Measurements from ENCODE around the gene MDFIC.

Gene MDFIC

DNA sequence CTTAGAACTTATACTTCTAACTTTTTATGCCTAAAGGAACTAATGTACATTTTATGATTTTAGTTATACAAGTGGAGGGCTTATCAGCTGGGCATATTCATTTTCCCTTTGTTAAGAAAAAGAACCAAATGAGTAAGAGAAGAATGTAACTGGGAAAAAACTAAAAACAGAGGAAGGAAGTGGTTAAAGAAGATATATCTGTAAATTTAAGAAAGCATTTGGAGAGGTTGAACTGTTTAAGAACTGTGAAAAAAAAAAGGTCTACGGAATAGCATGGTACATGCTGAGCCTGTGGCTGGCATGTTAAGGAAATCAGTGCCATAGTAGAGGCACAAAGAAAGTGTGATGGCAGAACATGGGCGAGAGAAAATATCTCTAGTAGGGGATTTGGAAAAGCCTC is 6.2 kb downstream of the MDFIC start:
- DNase-seq, result no peak

DNA sequence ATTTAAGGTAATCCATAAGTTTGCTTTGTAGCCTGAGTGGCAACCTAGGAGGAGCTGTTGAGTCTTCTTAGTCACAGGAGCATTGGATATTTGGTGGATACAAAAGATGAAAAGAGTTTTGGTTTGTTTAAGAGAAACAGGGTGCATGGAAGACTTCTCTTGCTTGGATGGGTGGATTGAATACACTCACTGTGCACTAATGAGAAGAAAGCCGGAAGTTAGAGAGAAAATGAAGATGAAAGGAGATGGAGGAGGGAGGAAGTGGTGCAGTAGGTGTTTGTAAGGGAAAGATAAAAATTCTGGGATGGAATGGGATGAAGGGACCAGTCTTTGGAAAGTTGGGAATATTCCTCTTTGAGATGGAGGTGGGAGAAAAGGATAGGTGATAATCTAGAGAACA is 7.7 kb downstream of the MDFIC start:
- DNase-seq, result no peak

DNA sequence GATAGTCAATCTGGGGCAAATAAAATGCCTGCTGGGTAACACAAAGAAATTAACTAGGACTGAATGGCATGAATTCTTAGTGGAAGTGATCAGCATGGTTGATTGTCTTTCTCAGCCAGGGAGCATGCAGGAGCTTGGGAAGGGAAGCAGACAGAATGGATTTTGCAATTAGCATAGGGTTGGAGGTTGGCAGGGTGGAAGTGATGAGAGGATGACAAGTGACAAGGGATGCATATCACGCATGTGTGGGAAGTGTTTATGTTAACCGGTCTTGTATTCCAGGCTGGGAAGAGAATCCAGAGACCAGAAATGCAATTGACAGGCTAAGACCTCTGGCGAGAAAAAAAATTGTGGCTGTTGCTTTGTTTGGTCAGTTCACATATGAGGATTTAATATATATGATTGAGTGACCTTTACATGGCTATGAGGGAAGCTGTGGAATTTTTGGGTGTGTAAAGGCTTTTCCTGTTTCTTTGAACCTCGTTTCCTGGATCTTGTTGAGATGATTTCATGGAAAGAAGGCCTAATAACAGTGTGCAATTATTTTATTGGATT is 8.3 kb downstream of the MDFIC start:
- DNase-seq, result no peak

DNA sequence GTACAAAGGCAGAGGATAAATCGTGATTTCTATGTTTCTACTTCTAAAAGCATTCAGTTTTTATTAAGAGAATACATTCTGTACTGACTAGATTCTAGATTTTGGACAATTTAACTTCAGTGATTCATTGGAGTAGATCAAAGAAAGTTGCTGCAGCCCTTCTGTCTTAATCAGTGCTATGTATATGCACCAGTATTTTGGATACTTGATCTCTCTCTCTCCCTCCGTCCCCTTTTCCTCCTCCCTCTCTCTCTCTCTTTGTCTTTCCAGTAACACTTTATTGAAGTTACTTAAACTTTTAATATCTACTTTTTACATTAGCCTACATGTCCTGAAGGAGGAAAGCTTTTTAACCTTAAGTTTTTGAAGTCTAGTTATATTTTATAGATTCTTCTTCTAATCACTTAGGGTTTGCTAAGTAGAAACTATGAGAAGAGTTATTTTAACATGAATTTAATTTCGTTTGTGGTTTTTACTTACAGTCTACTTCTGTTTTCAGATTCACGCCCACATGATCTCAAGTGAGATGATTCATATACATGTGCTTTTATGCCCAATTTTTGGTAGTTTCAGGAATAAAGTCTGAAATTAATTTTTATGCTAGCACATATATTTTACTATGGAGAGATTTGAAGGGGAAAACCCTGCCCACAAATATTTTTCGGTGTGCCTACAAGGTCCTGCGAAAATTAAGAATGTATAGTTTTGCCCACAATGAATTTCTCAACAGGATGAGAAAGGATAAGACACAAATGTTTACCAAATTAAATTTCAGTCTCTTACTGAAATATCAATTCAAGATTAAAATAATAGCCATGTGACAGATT is 9.1 kb downstream of the MDFIC start:
- no peak for DNase-seq

DNA sequence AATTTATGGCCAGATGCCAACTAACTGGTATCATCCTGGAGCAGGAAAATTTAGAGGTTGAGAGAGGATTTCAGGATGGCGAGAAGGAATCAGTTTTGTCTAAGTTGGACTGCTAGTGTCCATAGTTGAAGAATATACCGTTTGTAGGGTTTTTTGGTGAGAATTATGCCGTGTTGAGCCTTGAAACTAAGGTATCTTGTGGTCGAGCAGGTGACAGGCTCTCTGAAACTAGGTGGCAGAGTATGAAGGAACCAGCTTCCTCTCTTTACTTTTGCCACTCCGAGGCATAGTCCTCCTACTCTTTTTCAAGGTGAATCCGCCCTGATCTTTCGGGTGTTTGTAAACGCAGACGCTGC is 9.7 kb downstream of the MDFIC start:
- no peak for DNase-seq

DNA sequence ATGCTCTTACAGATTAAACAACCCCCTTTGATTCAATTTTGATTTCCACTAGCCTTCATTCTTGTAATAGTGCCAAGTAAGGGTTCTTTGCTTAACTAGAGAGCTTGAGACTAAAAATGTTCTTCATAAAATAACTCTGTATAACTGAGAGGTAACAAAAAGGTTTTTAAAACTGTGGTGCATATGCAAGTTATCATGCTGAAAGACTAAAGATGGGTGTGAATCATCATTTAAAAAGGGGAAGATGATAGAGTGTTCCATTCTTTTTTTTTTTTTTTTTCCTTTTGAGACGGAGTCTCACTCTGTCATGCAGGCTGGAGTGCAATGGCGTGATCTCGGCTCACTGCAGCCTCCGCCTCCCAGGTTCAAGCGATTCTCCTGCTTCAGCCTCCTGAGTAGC is 11.1 kb downstream of the MDFIC start:
- no peak for DNase-seq

DNA sequence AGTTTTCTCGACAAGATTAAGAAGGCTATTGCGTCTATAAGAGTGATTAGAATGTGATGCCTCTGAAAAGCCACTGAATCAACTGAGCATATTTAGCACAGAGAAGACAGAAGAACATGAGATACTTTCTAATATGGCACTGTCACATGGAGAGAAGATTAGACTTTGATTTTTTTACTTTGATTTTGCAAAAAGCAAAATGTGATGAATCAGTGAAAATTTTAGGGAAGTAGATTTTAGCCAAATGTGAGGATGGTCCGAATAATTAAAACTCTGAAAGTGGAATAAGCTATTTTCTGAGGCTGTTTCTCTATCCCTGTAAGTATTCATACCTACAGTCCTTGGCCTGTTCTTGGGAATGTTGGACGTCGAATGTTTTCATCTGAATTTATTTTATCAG is 11.8 kb downstream of the MDFIC start:
- no peak for DNase-seq

DNA sequence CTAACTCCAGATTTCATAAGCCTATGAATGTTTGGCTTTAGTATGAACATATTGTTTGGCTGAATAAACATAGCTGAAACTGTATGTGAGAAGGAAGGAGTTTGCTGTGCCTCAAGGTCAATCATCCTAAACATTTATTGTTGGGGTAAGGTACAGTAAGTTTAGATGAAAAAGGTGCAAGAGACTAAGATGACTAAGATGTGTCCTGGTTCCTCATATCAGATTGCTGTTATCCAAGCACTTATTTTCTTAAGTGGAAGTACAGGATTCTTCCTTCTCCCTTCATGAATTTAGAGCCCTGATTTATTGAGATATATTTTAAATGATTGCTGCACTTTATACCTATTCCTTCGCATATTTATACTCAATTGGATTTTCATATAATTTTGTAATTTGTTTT is 12.2 kb downstream of the MDFIC start:
- no peak for DNase-seq

DNA sequence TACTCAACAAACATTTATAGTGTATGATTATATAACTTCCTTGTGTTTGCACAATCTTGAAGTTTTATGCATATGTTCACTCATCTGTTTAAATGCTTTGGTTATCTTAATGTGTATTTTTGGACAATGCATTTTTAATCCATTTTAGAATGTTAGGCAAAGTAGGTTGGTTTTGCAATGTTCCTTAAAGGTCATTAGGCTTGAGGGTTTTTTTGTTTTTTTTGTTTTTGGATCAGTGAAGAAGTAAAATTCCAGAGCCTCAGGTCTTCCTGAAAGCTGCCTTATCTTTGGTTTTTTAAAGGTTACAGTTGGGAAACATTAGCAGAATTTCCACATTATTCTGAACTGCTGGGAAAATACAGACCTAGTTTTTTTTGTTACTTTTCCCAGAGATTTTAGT is 12.8 kb downstream of the MDFIC start:
- DNase-seq, result no peak

DNA sequence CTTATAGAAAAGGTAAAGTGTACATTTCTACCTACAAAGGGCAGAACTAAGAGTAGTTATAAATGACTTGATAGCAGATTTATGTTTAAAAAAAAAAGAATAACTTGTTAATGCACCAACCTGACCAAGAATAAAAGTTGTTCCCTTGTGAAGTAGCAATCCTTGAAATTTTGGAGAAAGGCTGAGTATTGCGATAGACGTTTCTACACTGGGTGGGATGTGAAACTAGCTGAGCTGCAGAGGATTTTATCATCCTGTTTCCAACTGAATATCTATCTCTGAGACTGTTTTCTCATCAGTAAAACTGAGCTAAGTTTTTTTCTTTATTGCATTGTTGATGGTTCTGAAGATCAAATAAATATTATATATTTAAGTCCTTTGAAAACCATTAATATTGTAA is 14.6 kb downstream of the MDFIC start:
- no peak for DNase-seq

DNA sequence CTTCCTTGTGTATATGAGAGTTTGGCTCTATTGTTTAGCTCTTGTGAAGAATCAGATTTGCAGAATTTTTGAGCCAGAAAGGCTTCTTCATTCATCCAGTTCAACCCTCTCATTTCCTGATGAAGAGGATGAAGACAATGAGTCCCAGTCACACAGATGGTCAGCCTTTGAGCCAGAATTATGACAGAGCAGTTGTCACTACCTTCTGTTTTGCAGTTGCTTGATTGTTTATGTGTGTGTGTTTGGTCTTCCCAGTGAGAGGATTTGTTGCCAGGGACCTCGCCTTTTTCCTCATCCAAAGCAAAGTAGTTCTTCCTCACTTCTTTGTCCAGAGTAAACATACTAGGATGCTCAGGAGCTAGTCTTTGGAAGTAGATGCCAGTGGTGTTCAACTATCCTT is 15.6 kb downstream of the MDFIC start:
- DNase-seq, result no peak

DNA sequence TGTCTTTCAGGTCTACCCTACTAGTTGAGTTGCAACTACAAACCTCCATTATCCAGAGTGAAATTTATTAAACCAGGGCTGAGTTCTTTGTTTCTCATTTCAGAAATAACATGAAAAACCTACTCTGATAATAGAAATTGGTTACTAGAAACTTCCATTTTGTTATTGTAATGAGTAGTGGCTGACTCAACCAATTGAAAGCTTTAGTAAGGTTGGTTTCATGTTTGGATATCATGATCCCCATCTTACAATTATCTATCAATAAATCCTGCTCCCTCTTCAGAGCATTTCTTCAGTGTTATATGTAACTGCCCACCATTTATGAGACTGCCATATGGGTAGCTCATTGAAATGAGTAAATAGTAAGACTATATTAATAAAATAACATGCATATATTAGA is 16.9 kb downstream of the MDFIC start:
- no peak for DNase-seq

DNA sequence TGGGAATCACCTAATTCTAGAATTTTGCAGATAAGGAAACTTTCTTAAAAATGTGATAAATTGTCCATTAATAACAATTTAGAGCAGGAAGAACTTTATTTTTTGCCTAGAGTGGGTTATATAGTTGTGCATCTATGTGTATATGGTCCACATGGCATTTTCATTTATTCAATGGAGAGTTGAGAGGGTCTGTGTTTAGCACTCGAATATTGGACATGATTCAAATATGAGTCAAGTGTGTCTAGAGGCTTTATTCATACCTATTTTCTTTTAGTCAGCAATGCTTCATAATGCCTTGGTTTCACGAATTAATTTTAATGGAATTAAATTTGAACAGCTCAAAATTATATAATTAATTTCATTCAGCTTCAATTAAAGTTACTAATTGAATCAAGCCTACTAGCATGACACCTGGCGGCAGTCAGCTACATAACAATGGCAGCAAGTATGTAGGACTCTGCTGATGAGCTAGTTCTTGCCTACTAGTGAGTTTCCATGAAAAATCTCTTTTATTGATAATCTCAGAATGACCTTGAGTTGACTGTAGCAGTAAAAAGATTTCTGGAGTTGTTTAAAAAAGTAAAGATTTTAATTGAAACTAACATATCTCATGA is 17.7 kb downstream of the MDFIC start:
- no peak for DNase-seq

DNA sequence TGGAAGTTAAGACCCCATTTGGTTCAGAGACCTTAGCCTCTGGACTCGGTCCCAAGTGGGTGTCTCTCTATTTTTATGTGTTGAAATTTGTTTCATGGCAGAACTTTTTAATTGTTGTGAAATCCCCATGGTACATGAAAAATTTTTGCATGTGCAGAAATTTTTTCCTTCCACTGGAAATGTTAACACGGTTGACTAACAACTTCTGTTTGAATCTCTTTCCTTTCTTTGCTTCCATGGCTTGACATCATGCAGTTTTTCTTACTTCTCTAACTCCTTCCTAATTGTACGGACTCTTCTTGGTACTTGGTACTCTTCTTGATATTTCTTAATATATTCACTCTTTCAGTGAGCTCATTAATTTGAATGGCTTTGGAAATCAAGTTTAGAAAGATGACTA is 18.3 kb downstream of the MDFIC start:
- DNase-seq, result no peak

DNA sequence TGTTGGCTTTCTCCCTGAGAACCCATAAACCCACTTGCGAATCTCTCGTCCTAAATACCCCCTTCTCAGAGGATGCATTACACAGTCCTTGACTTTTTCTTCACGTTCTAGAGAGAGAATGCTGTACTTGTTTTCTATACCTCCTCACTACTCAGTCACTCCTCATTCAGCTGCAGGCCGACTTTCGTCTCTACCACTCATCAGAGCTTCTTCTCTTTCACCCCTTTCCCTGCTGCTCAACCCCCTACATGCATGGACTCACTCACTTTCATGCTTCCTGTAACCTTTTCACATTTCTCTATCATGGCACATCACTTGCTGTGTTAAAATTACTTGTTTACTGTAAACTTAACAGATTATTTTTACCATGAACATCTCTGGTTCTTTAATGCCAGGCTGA is 19.8 kb downstream of the MDFIC start:
- DNase-seq, result no peak

DNA sequence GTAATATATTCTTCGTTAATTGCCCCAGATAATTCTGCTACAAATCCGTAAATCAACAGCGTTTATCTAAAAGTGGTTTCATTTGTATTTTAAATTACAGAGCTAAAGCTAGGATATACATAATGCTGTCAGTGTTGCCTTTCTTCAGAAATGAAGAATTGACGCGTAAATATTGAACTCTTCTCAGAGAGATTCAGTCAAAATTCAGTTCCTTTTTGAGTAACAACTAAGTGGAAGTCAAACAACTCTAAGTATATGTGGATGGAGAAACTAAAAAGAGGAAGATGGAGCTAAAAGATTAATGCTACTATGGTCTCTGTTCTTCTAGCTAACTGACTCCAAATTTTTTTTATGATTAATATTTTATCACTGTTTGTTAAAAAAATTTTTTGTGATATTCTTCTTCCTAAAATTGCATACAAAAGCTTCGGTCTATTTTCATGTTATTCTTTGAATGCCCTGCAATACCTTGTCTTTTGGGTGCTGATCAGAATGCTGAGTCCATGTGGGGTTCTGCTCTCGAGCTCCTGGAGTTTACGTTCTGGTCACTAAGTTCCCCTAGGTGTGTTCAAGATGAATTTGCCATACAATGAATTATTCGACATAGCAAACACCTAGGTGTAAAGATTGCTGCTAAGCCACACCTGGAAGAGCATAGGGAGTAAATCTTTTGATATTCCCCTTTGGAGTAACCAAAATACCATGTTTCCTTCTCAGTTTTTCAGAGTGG is 20.7 kb downstream of the MDFIC start:
- no peak for DNase-seq

DNA sequence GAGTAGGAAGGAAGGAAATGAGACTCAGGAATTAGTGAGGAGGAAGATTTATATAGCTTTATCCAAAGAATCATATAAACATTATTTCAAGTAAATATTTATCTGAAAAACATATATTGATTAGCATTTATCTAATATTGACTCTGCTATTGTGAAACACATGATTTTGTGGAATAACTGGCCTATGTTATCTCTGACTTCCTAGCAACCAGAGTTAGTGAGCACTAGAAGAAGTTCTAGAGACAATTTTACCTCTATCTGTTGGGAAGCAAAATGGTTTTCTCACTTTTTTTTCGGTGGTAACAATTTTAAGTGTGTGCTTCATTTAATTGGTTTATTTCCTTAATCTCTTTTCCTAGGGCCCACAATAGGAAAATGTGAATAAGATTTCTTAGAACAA is 21.6 kb downstream of the MDFIC start:
- no peak for DNase-seq

DNA sequence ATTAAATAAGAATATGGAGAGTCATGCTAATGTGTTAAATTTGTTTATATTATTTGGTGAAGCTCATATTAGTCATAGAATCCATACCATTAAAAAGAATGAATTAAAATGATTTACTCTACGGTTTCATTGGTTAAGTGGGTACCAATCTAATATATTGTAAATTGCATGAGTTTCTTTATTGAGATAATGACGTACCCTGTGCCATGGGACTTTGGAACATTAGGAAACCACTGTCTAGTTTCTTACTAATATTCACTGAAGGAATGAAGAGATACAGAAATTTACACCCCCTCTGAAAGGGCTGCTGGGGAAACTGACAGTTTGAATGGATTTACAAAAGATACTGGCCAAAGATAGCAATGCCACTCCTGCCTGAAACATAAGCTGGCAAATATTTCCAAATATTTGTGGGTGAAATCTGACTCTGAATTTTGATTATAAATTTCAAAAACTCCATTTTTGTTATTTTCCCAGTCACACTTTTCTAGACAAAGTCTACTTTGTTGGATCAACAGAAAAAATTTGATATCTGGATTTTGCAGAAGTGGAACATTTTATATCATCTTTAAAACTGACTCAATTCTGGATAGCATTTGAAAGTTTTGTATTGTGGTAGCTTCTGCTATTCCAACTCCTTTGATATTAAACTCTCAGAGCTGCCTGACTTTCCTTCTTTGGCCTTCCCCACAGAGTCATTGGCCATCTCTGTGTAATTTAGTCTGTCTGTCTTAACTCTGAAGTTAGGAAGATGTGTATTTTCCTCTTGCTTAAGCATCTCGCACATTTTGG is 22.3 kb downstream of the MDFIC start:
- DNase-seq, result no peak

DNA sequence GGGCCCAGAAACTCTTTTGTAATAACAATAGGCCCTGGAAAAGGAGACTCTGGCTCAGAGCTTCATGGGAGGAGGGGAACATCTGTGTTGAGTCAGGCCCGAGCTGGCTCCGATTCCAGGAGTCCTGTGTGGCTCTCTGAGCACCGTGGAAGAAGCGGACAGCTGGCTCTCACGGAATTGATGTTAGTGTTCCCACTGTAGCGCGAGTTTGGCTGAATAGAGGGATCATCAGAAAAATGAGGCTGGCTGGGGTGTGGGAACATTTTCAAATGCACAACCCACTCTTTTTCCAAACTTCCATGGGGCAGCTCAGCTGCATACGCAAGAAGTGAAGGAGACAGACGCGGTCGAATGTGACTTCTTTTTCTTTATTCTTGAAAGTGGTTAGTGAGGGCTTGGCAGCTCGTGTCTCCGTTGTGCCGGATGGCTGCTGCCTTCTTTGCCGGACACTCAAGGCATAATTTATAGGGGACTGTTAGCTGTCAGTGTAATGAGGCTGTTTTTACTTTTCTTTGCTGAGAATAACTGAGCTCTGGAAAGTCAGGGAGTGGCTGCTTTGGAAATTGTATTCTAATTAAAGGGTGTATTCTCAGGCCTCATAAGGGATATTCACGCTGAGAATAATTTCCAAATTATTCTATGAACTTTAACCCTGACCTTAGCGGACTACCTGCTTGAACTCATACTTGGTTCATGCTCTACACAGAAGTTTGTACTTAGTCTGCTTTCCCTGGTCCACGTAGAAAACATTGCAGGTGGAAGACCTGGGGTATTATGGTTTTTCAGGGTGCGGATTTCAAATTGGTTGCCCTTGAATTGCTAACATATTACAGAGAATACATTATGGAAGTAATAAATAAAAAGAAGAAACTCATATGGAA is 23.1 kb downstream of the MDFIC start:
- DNase-seq, result no peak

DNA sequence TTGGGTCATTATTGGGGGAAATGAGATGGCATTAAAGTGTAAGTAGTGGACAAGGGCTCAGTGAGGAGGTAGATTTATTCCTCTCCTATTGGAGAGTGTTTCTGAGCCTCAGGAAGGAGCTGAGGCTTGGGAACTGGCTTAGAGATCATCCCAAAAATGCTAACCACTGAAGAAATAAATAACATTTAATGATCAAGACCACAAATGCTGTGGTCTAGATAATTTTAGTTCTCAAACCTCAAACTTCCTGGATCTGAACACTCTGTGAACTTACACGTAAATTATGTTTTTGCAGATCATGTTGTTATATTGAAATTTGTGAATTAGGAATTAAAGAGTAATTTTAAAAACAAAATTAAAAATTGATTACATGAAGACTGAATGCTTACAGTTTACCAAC is 27.3 kb downstream of the MDFIC start:
- no peak for DNase-seq

DNA sequence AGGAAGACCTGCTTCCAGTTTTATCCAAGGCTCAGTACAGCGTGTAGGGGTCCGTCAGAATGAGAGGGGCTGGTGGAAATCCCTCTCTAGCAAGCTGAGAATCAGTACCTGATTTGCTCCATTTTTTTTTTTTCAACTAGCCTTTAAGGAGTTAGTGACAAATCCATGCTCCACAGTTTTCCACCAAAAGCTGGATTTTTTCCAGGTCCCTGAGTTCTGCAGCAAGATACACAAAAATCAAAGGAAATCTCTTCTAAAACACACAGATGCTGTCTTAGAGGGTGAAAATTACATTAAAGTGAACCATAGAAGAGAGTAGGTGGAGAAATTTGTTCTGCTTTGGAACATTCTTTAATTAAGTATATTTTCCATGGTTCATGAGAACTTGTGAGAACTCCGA is 30.4 kb downstream of the MDFIC start:
- no peak for DNase-seq

DNA sequence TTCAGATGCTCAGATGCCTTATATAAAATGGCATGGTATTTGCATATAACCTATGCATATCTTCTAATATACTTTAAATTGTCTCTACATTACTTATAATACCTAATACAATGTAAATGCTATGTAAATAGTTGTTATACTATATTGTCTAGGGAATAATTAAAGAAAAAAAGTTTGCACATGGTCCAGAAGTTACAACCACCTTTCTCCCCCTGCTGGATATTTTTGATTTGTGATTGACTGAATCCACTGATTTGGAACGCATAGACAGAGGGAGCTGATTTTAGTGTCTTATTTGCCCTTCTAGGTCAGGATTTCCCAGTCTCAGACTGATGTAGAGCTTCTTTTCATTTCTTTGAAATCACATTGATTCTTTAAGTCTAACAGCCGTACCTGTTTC is 31.8 kb downstream of the MDFIC start:
- no peak for DNase-seq
